Measurements from ENCODE around the gene ZNF260.

The ZNF260 gene

DNA sequence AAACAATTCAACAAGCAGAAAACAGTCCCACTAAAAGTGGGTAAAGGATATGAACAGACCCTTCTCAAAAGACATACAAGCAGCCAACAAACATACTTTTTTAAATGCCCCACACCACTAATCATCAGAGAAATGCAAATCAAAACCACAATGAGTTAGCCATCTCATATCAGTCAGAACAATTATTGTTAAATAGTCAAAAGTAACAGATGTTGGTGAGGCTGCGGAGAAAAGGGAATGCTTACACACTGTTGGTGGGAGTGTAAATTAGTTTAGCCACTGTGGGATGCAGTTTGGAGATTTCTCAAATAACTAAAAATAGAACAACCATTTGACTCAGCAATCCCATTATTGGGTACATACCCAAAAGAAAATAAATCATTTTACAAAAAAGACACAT, 36.3 kb upstream of the ZNF260 start:
- DNase-seq (ENCODE audit: low spot score): no peak
- TF ChIP-seq, protein P1, sequence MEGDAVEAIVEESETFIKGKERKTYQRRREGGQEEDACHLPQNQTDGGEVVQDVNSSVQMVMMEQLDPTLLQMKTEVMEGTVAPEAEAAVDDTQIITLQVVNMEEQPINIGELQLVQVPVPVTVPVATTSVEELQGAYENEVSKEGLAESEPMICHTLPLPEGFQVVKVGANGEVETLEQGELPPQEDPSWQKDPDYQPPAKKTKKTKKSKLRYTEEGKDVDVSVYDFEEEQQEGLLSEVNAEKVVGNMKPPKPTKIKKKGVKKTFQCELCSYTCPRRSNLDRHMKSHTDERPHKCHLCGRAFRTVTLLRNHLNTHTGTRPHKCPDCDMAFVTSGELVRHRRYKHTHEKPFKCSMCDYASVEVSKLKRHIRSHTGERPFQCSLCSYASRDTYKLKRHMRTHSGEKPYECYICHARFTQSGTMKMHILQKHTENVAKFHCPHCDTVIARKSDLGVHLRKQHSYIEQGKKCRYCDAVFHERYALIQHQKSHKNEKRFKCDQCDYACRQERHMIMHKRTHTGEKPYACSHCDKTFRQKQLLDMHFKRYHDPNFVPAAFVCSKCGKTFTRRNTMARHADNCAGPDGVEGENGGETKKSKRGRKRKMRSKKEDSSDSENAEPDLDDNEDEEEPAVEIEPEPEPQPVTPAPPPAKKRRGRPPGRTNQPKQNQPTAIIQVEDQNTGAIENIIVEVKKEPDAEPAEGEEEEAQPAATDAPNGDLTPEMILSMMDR (IDR thresholded peaks at IDR 0.05; ENCODE audit: extremely low read depth, missing control alignments): no peak

DNA sequence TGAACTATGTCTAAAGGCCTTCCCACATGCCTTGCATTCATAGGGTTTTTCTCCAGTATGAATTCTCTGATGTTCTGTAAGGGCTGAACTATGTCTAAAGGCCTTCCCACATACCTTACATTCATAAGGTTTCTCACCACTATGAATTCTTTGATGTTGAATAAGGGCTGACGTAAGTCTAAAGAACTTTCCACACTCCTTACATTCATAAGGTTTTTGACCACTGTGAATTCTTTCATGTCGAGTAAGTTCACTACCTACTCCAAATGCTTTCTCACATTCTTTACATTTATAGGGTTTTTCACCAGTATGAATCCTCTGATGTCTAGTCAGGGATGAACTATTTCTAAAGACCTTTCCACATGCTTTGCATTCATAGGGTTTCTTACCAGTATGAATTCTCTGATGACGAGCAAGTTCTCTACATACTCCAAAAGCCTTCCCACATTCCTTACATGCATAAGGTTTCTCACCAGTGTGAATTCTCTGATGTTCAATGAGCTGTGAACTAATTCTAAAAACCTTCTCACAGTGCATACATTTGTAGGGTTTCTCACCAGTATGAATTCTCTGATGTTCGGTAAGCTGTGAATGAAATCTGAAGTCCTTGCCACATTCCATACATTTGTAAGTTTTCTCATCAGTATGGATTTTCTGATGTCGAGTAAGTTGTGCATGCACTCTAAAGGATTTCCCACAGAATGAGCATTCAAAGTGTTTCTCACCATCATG, 19.1 kb upstream of the ZNF260 start:
- TF ChIP-seq, protein P1 (IDR thresholded peaks at IDR 0.05; ENCODE audit: extremely low read depth, missing control alignments): no peak
- DNase-seq (ENCODE audit: low spot score): no peak

DNA sequence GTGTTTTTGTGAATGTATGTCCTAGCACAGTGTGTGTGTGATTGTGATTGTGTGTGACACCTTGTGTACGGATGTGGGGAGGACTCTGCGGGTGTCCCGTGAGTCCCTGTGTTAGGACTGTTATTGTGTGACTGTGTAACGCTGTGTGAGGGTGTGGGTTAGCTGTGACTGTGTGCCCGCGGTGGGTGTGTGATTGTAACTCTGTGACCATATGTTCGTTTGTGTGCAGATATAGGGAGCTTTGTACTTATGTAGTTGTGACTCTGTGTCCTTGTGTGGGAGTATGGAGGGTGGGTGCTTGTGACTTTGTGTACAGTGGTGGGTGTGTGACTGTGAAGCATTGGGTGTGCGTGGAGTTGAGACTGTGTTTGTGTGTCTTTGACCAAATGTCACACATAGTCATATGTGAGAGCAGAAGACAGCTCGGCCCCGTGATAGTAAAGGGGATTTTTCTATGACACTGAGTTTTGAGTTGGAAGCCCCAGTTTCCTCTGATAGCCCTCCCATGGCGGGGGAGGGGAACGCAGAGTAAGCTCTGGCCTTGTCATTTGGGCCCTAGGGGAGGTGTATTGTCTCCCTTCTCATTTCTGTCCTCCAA, 949 bp upstream of the ZNF260 start:
- TF ChIP-seq, protein P1 (IDR thresholded peaks at IDR 0.05; ENCODE audit: extremely low read depth, missing control alignments): no peak
- peak; percentile 41 for DNase-seq (ENCODE audit: low spot score)

DNA sequence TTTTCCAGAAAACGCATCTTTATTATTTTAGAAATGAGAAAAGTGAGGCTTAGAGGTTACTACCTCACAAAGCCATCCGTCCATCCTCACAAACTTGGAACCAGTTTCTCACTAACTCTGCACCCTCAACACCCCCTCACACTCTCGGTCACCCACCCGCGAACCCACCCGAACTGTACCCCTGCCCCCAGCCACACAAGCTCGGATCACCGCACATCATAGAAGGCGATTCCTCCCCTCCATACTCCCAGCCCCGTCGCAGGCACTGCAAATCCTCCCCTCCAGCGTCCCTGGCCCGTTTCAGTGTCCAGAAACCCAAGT, 238 bp downstream of the ZNF260 start:
- DNase-seq (ENCODE audit: low spot score): no peak
- TF ChIP-seq, protein P1 (IDR thresholded peaks at IDR 0.05; ENCODE audit: extremely low read depth, missing control alignments): no peak

DNA sequence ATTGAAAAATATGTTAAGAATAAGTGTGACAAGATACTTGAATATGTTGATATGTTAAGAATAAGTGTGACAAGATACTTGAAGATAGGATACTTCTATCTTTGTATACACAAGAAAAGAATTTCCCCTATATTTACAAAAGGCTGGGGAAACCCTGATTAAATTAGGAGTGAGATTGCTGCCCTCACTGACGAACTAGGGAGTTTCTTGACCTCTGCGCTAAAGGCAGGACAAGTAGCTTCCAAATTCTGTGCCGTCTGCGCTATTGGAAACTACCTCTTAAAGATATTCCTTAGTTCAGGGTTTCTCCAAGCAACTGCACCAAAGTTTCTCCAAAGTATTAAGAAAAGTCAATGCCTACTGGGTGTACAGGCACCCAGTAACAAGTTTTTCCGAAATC, 730 bp downstream of the ZNF260 start:
- peak; percentile 7 for DNase-seq (ENCODE audit: low spot score)
- TF ChIP-seq, protein P1 (IDR thresholded peaks at IDR 0.05; ENCODE audit: extremely low read depth, missing control alignments): no peak

DNA sequence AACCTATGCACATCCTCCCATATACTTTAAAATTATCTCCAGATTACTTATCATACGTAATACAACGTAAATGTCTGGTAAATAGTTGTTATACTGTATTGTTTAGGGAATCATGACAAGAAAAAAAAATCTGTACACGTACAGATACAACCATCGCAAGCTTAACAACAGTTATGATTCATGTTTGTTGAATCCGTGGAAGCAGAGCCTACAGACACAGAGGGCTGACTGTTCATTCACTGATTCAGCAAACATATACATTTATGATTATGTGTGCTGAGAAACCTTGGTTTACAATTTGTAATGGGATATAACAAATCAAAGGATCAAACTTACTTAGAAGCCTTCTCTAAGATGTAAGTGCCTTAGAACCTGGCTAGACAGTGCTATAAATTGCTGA, 1.5 kb downstream of the ZNF260 start:
- TF ChIP-seq, protein P1 (IDR thresholded peaks at IDR 0.05; ENCODE audit: extremely low read depth, missing control alignments): no peak
- DNase-seq (ENCODE audit: low spot score): no peak

DNA sequence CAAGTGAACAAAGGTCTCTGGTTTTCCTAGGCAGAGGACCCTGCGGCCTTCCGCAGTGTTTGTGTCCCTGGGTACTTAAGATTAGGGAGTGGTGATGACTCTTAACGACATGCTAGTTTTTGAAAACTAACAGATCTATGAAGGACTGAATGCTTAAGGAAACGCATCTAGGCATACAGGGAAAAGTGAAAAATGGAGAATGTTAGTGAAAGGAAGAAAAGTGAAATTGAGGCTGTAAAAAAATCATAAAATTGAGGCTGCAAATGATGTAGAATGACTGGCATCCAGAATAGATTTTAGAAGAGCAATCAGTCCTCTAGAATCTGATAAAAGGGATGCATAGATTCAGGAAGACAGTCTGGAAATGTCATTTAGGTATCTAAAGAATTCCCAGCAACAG, 3.5 kb downstream of the ZNF260 start:
- no peak for DNase-seq (ENCODE audit: low spot score)
- TF ChIP-seq, protein P1 (IDR thresholded peaks at IDR 0.05; ENCODE audit: extremely low read depth, missing control alignments): no peak

All from GM20000 (cell line).